Measurements from ENCODE around the gene RSAD2.

GRCh38 chr2:6885968-6886367 is 8.4 kb downstream of the RSAD2 start:
- no peak for TF ChIP-seq CTCF (IDR thresholded peaks at IDR 0.05)
- TF ChIP-seq EZH2 (IDR thresholded peaks at IDR 0.05; ENCODE audit: borderline replicate concordance, insufficient read depth, low read depth, low read length, poor library complexity, severe bottlenecking) = no peak
